Measurements from ENCODE around the gene SATB1.

DNA sequence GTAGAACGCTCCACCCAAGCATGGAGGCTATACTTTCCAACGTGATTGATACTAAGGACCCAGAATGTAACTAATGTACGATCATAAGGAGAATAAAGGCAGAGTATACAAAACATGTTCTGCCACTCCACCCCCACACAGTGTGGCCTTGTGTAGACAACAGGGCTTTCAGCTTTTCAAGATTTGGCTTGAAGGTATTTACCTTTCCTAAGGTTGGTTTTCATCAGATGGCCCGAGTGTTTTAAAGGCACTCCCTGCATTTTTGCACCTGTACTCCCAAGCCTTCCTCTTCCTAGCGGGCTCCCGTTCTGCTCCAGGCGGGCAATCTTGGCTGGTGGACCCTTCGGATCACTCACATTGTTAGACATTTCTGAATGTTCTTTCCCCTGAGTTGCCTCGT, 4.6 kb downstream of the SATB1 start:
- TF ChIP-seq, protein P1, sequence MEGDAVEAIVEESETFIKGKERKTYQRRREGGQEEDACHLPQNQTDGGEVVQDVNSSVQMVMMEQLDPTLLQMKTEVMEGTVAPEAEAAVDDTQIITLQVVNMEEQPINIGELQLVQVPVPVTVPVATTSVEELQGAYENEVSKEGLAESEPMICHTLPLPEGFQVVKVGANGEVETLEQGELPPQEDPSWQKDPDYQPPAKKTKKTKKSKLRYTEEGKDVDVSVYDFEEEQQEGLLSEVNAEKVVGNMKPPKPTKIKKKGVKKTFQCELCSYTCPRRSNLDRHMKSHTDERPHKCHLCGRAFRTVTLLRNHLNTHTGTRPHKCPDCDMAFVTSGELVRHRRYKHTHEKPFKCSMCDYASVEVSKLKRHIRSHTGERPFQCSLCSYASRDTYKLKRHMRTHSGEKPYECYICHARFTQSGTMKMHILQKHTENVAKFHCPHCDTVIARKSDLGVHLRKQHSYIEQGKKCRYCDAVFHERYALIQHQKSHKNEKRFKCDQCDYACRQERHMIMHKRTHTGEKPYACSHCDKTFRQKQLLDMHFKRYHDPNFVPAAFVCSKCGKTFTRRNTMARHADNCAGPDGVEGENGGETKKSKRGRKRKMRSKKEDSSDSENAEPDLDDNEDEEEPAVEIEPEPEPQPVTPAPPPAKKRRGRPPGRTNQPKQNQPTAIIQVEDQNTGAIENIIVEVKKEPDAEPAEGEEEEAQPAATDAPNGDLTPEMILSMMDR (IDR thresholded peaks at IDR 0.05; ENCODE audit: low read length), result no peak
- no peak for TF ChIP-seq EZH2 (optimal IDR thresholded peaks at IDR 0.05; ENCODE audit: low read depth, low read length)
